GM19468 (cell line): ENCODE results near the gene ITGA4.

Source experiments
- ATAC-seq: cut with Tn5 transposase; IDR thresholded peaks from one replicate; pipeline ENCODE4 v1.9.1; 2021; ENCODE audit warnings: mild to moderate bottlenecking, moderate library complexity, moderate number of reproducible peaks; ENCODE audit not compliant: unreplicated experiment; ENCODE audit errors: extremely low read depth

Gene ITGA4

GRCh38 chr2:181570059-181570458, 112.9 kb downstream of the ITGA4 start:
- ATAC-seq = no peak

GRCh38 chr2:181570833-181571661, 113.9 kb downstream of the ITGA4 start:
- no peak for ATAC-seq

- no peak for ATAC-seq
These were observed 116.1 kb downstream of the ITGA4 start for GRCh38 chr2:181573140-181573736.

GRCh38 chr2:181574321-181574720, 117.1 kb downstream of the ITGA4 start:
- ATAC-seq = no peak

GRCh38 chr2:181575024-181575649, 118.0 kb downstream of the ITGA4 start:
- no peak for ATAC-seq

- no peak for ATAC-seq
These were observed 118.5 kb downstream of the ITGA4 start for GRCh38 chr2:181575650-181576025.

GRCh38 chr2:181576431-181576830, 119.2 kb downstream of the ITGA4 start:
- ATAC-seq = no peak

GRCh38 chr2:181578829-181579228, 121.6 kb downstream of the ITGA4 start:
- no peak for ATAC-seq

GRCh38 chr2:181581534-181581933, 124.3 kb downstream of the ITGA4 start:
- ATAC-seq = no peak

- no peak for ATAC-seq
These were observed 128.5 kb downstream of the ITGA4 start for GRCh38 chr2:181585732-181586131.
